ENCODE measurements around the gene ZSCAN5C.
"Not testable (repeated sequence)": the region's sequence is repeated elsewhere in the genome, so short reads cannot be mapped to it uniquely, and the experiment has no call there.

The ZSCAN5C gene

DNA sequence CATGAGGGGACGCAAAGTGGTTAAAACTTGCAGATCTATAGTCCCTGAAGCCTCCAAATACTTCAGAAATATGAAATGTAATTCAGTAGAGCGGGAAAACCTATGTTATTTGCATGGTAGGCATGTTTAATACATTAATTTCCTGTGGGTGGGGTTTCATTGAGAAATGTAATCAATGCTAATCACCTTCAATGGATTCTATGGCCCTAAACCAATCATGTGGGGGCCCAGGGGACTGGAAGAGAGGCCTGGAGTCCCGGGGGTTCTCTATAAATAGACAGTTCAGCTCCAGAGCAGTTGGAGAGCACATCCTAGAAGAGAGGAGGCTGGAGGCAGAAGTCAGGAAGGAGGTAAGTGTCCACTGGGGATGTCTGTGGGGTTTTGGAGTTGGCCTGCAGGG, at the start of gene ZSCAN5C:
ZSCAN5C (plus strand) TSS at position 301 of the 400 bp plus-strand sequence. CDS start 3,641 bp downstream, outside the sequence.
- DNase-seq (ENCODE audit: low read depth in 4 of 4, low spot score in 1 of 4) = no peak

- no peak for DNase-seq (ENCODE audit: low read depth in 4 of 4, low spot score in 1 of 4)
Measured at GRCh38 chr19:56152644-56153043, 49.4 kb upstream of the ZSCAN5C start.

DNA sequence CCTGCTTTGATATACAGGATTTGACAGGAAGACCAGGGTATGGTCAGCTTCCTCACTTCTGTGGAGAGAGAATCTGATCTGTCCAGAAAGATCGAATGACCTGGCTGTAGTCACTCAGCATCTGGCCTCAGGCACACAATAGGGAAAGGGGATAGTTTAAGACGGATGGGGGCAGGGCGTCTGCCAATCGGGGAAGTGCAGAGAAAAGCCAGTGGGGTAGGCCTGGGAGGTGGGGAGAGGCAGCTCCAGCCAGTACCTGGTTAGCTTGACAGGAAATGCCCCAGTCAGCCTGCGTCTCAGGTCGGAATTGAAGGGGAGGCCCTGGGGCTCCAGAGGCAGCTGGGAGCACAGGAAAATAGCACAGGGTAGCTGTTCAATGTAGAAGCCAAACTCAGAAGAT, 48.6 kb upstream of the ZSCAN5C start:
- DNase-seq (ENCODE audit: low read depth in 4 of 4, low spot score in 1 of 4) = no peak

- DNase-seq (ENCODE audit: low read depth in 4 of 4, low spot score in 1 of 4) = no peak
Measured at GRCh38 chr19:56155124-56155687, 46.9 kb upstream of the ZSCAN5C start.

DNA sequence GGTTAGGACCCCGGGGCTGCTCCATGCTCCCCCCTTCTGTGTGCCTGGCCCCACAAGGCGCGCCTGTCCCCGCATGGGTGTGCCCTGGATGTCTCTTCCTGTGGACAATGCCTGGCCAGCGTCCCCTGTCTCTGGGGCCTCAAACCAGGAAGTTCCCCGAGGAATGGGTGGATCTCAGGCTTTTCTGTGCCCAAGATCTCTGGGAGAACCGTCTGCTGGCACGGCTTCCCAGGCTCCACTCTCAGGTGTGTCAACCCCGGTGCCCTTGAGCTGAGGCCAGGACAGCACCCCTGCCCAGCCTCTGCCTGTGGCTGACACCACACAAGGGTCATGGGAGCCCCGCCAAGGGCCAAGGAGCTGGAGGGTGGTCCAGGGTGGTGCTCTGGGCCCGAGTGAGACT, 45.3 kb upstream of the ZSCAN5C start:
- DNase-seq (ENCODE audit: low read depth in 4 of 4, low spot score in 1 of 4) = no peak

GRCh38 chr19:56158170-56158757, 43.8 kb upstream of the ZSCAN5C start:
- DNase-seq (ENCODE audit: low read depth in 4 of 4, low spot score in 1 of 4) = no peak

DNA sequence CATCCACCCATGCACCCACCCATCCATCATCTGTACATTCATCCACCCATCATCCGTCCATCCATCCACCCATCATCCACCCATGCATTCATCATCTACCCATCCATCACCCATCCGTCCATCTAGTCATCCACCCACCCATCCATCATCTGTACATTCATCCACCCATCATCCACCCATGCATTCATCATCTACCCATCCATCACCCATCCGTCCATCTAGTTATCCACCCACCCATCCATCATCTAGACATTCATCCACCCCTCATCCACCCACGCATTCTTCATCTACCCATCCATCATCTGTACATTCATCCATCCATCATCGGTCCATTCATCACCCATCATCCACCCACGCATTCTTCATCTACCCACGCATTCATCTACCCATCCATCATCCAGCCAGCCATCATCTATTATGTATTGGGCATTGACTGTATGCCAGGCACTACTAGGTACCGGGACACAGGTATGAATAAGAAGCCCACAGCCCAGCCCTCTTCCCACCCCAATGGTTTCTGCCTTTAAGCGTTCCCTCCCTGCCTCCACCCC, 43.0 kb upstream of the ZSCAN5C start:
- DNase-seq (ENCODE audit: low read depth in 4 of 4, low spot score in 1 of 4) = no peak

DNA sequence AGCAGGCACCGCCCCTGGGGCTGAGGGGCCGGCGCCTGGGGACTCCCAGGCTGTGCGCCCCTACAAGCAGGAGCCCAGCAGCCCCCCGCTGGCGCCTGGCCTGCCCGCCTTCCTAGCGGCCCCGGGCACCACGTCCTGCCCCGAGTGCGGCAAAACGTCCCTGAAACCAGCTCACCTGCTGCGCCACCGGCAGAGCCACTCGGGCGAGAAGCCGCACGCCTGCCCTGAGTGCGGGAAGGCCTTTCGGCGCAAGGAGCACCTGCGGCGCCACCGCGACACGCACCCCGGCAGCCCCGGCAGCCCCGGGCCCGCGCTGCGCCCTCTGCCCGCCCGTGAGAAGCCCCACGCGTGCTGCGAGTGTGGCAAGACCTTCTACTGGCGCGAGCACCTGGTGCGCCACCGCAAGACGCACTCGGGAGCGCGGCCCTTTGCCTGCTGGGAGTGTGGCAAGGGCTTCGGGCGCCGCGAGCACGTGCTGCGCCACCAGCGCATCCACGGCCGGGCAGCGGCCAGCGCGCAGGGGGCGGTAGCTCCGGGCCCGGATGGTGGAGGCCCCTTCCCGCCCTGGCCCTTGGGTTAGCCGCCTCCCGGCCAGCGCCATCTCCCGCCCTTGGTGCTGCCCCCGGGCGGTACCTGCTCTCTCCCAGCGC, 42.3 kb upstream of the ZSCAN5C start:
- DNase-seq (ENCODE audit: low read depth in 4 of 4, low spot score in 1 of 4) = no peak

- DNase-seq (ENCODE audit: low read depth in 4 of 4, low spot score in 1 of 4) = no peak
Measured at GRCh38 chr19:56161534-56161933, 40.5 kb upstream of the ZSCAN5C start.

DNA sequence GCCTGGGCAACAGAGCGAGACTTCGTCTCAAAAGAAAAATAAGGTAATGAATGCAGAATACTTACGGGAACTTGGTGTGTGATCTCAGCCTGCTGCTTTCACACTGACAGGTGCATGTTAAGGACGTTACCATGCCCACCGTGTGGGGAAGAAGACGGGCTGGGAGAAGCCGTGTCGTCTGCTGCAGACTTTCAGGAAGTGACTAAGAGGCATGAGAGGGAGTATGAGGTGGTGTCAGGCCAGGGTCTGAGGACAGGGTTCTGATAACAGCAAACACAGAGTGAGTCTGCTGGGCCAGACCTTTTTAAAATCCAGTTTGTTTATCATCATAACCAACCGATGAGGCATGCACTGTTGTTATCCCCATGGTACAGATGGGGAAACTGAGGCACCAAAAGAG, 39.8 kb upstream of the ZSCAN5C start:
- DNase-seq (ENCODE audit: low read depth in 4 of 4, low spot score in 1 of 4) = no peak

DNA sequence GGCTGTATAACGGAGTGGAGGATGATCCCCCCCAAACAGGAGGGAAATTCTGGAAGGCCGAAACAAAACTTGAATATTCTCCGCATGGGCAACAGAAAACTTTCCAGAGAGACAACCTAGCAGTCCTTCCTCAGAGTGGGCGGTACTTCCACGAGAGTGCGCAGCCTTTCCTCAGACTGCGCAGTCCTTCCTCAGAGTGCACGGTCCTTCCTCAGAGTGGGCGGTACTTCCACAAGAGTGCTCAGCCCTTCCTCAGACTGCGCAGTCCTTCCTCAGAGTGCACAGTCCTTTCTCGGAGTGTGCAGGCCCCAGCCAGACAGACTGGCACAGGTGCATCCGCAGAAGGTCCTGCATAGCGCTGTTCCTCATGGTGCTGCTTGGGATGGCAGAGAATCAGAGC, 39.0 kb upstream of the ZSCAN5C start:
- DNase-seq (ENCODE audit: low read depth in 4 of 4, low spot score in 1 of 4) = no peak

DNA sequence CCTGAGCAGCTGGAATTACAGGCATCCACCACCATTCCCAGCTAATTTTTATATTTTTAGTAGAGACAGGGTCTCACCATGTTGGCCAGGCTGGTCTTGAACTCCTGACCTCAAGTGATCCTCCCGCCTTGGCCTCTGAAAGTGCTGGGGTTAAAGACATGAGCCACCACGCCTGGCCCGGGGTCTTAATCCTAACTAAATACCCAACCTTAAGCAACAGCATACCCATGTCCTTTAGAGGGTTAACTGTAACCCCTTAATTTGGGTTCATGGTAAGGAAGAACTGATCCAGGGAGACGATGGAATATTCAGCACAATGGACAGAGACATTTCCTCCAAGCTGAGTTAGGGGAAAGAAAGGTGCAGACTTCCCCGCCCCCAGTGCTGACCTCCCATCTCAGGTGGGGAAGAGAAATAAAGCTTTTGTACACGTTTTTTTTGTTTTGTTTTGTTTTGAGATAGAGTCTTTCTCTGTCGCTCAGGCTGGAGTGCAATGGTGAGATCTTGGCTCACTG, 35.0 kb upstream of the ZSCAN5C start:
- no peak for DNase-seq (ENCODE audit: low read depth in 4 of 4, low spot score in 1 of 4)

DNA sequence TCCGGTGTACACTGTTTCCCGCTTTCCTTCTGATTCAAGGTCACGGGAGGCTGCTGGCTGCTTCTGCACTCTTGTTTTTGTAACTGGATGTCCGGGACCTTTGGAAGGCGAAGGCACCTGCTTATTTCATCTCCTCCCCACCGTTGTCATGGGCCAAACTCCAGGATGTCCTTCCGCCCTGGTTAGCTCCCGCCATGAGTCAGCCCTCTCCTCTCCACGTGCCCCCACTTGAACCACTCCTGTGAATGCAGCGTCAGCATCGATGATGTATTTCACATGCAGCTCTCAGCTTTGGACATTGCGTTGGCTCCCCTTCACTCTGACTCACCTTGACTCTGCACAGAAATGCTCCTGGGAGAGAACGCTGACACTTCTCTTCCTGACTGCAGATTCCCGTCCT, 31.8 kb upstream of the ZSCAN5C start:
- no peak for DNase-seq (ENCODE audit: low read depth in 4 of 4, low spot score in 1 of 4)

- no peak for DNase-seq (ENCODE audit: low read depth in 4 of 4, low spot score in 1 of 4)
Measured at GRCh38 chr19:56174086-56174485, 28.0 kb upstream of the ZSCAN5C start.

- DNase-seq (ENCODE audit: low read depth in 4 of 4, low spot score in 1 of 4) = no peak
Measured at GRCh38 chr19:56174550-56174949, 27.5 kb upstream of the ZSCAN5C start.

DNA sequence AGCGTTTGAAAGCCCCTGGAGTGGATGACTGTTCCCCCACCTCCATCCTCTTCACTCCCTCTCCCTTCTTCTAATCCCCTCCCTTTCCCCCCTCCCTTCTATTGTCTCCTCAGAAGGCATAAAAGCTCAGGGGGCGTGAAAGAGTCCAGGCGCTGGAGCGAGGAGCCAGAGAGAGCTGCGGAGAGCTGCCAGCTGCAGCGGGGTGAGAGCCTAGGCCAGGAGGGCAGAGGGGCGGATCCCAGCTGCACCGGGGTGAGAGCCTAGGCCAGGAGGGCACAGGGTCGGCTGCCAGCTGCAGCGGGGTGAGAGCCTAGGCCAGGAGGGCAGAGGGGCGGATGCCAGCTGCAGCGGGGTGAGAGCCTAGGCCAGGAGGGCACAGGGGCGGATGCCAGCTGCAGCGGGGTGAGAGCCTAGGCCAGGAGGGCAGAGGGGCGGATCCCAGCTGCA, 26.2 kb upstream of the ZSCAN5C start, which contains the start of gene GALP:
GALP (plus strand) TSS at position 148 of the 447 bp plus-strand sequence. CDS start 1,101 bp downstream, outside the sequence.
- not testable (repeated sequence) for DNase-seq (ENCODE audit: low read depth in 4 of 4, low spot score in 1 of 4)

GRCh38 chr19:56176310-56176709, 25.8 kb upstream of the ZSCAN5C start:
- not testable (repeated sequence) for DNase-seq (ENCODE audit: low read depth in 4 of 4, low spot score in 1 of 4)

DNA sequence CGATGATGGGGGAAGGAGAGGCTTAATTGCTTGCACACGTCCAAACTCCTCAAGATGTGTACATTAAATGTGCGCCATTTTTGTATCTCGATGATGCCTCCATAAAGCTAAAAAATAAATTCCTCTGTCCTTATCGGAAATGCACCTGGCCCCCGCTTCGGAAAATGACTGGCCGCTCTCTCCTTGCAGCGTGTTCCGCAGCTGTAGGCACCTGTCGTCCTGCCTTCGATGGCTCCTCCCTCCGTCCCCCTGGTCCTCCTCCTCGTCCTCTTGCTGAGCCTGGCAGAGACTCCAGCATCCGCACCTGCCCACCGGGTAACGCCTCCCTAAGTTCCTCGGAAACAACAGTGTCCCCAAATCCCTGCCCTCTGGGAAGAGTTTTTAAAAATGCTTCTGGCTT, 25.2 kb upstream of the ZSCAN5C start:
- DNase-seq (ENCODE audit: low read depth in 4 of 4, low spot score in 1 of 4) = no peak

GRCh38 chr19:56177564-56178243, 24.4 kb upstream of the ZSCAN5C start:
- no peak for DNase-seq (ENCODE audit: low read depth in 4 of 4, low spot score in 1 of 4)

- DNase-seq (ENCODE audit: low read depth in 4 of 4, low spot score in 1 of 4) = no peak
Measured at GRCh38 chr19:56189785-56190184, 12.3 kb upstream of the ZSCAN5C start.

DNA sequence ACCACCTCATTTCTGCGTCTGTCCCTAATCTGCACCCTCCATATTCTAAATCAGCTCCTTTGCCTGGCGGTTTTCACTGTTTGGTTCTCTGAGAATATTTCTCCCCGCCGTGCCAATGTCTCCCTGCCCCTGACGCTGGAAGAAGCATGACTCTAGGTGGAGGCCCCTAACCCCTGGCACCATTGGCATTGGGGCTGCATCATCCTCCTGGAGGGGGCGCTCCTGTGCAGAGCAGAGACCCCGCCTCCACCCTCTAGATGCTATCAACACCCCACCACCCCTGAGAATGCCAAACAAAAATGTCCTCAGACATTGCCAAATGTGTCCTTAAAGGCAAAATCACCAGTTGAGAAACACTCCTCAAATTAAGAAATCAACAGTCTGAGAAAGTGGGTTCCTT, 11.0 kb upstream of the ZSCAN5C start:
- no peak for DNase-seq (ENCODE audit: low read depth in 4 of 4, low spot score in 1 of 4)

Measured in stimulated activated CD4-positive, alpha-beta T cell treated with anti-CD3 and anti-CD28 coated beads, Interleukin-1b, Interleukin-23, amount 100 ng/mL, for 24 hours (primary cell).